Osteocyte (in vitro differentiated cells): ENCODE data around the gene CDT1. TPM values are rescaled to one million over a fixed set of nuclear protein-coding genes. Genes with fewer than 3 reads are reported as not detected.
A peak's percentile ranks its signal among the peaks of the same experiment; 100 is the strongest.

Experiments
- DNase-seq: peaks from one replicate; pipeline ENCODE4 v3.0.0; 2021; ENCODE audit warnings: mixed read lengths; ENCODE audit not compliant: unreplicated experiment; ENCODE audit errors: extremely low spot score
- H3K27ac Mint-ChIP-seq: one replicate; pipeline ENCODE4 v1.8.0; 2021; ENCODE audit warnings: mild to moderate bottlenecking, mixed read lengths; ENCODE audit not compliant: unreplicated experiment
- H3K27me3 Mint-ChIP-seq: one replicate; pipeline ENCODE4 v1.8.0; 2021; ENCODE audit warnings: mixed read lengths; ENCODE audit not compliant: unreplicated experiment
- H3K36me3 Mint-ChIP-seq: one replicate; pipeline ENCODE4 v1.8.0; 2021; ENCODE audit warnings: mixed read lengths; ENCODE audit not compliant: unreplicated experiment
- H3K4me1 Mint-ChIP-seq: one replicate; pipeline ENCODE4 v1.8.0; 2021; ENCODE audit warnings: mixed read lengths; ENCODE audit not compliant: unreplicated experiment
- H3K4me3 Mint-ChIP-seq: one replicate; pipeline ENCODE4 v1.8.0; 2021; ENCODE audit warnings: mild to moderate bottlenecking, moderate library complexity, mixed read lengths; ENCODE audit not compliant: unreplicated experiment
- H3K9me3 Mint-ChIP-seq: one replicate; pipeline ENCODE4 v1.8.0; 2021; ENCODE audit warnings: mixed read lengths; ENCODE audit not compliant: unreplicated experiment
- CTCF ChIP-seq: fragments of 200-600 bp; sonication (generic); IDR thresholded peaks from 2 replicates; pipeline ENCODE4 v1.5.0; 2021; ENCODE audit warnings: antibody characterized with exemption, mild to moderate bottlenecking, moderate library complexity
- total RNA-seq: library from RNA; stranded (reverse); gene quantifications from 2 replicates; pipeline ENCODE4 v1.2.1, GENCODE V29; 2021

Gene CDT1
- total RNA-seq, 1 donor from 2014 or later, result 6.6 TPM

GRCh38 chr16:88809068-88809675, 5.6 kb downstream of the CDT1 start:
- Mint-ChIP-seq H3K27ac (peak overlapping the region; percentile 14), H3K9me3 (no peaks in the 10 kb centered on the region), H3K4me3 (no peak overlapping the region), H3K36me3 (no peaks in the 10 kb centered on the region), H3K4me1 (peaks cover 21% of the 10 kb centered on the region), H3K27me3 (no peaks in the 10 kb centered on the region)
- TF ChIP-seq CTCF, result no peak
- DNase-seq, result peak; percentile 78

- no peaks in the 10 kb centered on the region for H3K36me3 Mint-ChIP-seq
- H3K27me3 Mint-ChIP-seq, result no peaks in the 10 kb centered on the region
- H3K27ac Mint-ChIP-seq, result no peak overlapping the region
- no peak overlapping the region for H3K4me3 Mint-ChIP-seq
- no peak for TF ChIP-seq CTCF
- peaks cover 21% of the 10 kb centered on the region for H3K4me1 Mint-ChIP-seq
- H3K9me3 Mint-ChIP-seq, result no peaks in the 10 kb centered on the region
- DNase-seq, result no peak
Measured at GRCh38 chr16:88809676-88810165, 6.1 kb downstream of the CDT1 start.

- no peaks in the 10 kb centered on the region for H3K27me3 Mint-ChIP-seq
- peak overlapping the region; percentile 89 for H3K27ac Mint-ChIP-seq
- TF ChIP-seq CTCF, result no peak
- H3K4me3 Mint-ChIP-seq, result peak overlapping the region; percentile 88
- H3K9me3 Mint-ChIP-seq, result no peaks in the 10 kb centered on the region
- peaks cover 21% of the 10 kb centered on the region for H3K4me1 Mint-ChIP-seq
- no peak for DNase-seq
- H3K36me3 Mint-ChIP-seq, result no peaks in the 10 kb centered on the region
Measured at GRCh38 chr16:88810166-88810911, 6.8 kb downstream of the CDT1 start.

GRCh38 chr16:88810912-88811768, 7.6 kb downstream of the CDT1 start:
- peak overlapping the region; percentile 89 for H3K27ac Mint-ChIP-seq

More at GRCh38 chr16:88810912-88811768, 7.6 kb downstream of the CDT1 start:
- TF ChIP-seq CTCF, result no peak
- H3K4me1 Mint-ChIP-seq, result peaks cover 21% of the 10 kb centered on the region
- no peaks in the 10 kb centered on the region for H3K36me3 Mint-ChIP-seq
- peak overlapping the region; percentile 88 for H3K4me3 Mint-ChIP-seq
- no peaks in the 10 kb centered on the region for H3K9me3 Mint-ChIP-seq
- no peaks in the 10 kb centered on the region for H3K27me3 Mint-ChIP-seq
- no peak for DNase-seq
